Measurements from ENCODE around the gene PLD3.
A peak's percentile ranks its signal among the peaks of the same experiment; 100 is the strongest.

Gene PLD3

DNA sequence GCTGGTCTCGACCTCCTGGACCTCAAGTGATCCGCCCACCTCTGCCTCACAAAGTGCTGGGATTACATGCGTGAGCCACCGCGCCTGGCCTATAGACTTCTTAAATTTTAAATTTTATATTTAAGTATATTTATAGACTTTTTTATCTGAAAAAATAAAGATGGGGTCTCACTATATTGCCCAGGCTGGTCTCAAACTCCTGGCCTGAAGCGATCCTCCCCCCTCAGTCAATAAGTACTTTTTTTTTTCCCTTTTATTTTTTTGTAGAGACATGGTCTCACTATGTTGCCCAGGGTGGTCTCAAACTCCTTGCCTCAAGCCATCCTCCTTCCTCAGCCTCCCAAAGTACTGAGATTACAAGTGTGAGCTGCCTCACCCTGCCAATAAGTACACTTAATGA is 75.4 kb downstream of the PLD3 start:
- H3K4me2 ChIP-seq (ENCODE audit: low read depth, low read length, poor library complexity, severe bottlenecking) = no peak overlapping the region
- H3K36me3 ChIP-seq (ENCODE audit: insufficient read depth, low read length) = no peaks in the 10 kb centered on the region
- H2AFZ ChIP-seq (ENCODE audit: low read length) = no peak overlapping the region
- H3F3A ChIP-seq (ENCODE audit: low read depth) = no peaks in the 10 kb centered on the region
- H3K79me2 ChIP-seq (ENCODE audit: insufficient read depth, low read length) = peaks cover 7% of the 10 kb centered on the region; the same call in 1 of the 2 replicates
- H4K20me1 ChIP-seq (ENCODE audit: insufficient read depth, low read length, poor library complexity, severe bottlenecking) = no peaks in the 10 kb centered on the region
- H3K4me3 ChIP-seq (ENCODE audit: low read length, poor library complexity, severe bottlenecking) = peak overlapping the region; percentile 88
- H3K27me3 ChIP-seq (ENCODE audit: insufficient read depth, low read length, poor library complexity, severe bottlenecking) = no peaks in the 10 kb centered on the region
- H3K9me3 ChIP-seq (ENCODE audit: insufficient read depth, low read depth, low read length) = no peaks in the 10 kb centered on the region
- no peak overlapping the region for H3K9ac ChIP-seq (ENCODE audit: low read depth, low read length, poor library complexity, severe bottlenecking)
- peaks cover 16% of the 10 kb centered on the region for H3K4me1 ChIP-seq (ENCODE audit: insufficient read depth, low read length, poor library complexity, severe bottlenecking)
- no peaks in the 10 kb centered on the region for H3K9me2 ChIP-seq (replicated peaks; ENCODE audit: low read depth, low read length)
- no peak for TF ChIP-seq EZH2phosphoT487 (IDR thresholded peaks at IDR 0.05; ENCODE audit: borderline replicate concordance)
- TF ChIP-seq, protein P1, sequence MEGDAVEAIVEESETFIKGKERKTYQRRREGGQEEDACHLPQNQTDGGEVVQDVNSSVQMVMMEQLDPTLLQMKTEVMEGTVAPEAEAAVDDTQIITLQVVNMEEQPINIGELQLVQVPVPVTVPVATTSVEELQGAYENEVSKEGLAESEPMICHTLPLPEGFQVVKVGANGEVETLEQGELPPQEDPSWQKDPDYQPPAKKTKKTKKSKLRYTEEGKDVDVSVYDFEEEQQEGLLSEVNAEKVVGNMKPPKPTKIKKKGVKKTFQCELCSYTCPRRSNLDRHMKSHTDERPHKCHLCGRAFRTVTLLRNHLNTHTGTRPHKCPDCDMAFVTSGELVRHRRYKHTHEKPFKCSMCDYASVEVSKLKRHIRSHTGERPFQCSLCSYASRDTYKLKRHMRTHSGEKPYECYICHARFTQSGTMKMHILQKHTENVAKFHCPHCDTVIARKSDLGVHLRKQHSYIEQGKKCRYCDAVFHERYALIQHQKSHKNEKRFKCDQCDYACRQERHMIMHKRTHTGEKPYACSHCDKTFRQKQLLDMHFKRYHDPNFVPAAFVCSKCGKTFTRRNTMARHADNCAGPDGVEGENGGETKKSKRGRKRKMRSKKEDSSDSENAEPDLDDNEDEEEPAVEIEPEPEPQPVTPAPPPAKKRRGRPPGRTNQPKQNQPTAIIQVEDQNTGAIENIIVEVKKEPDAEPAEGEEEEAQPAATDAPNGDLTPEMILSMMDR (conservative IDR thresholded peaks at IDR 0.05; ENCODE audit: low read length) = no peak

DNA sequence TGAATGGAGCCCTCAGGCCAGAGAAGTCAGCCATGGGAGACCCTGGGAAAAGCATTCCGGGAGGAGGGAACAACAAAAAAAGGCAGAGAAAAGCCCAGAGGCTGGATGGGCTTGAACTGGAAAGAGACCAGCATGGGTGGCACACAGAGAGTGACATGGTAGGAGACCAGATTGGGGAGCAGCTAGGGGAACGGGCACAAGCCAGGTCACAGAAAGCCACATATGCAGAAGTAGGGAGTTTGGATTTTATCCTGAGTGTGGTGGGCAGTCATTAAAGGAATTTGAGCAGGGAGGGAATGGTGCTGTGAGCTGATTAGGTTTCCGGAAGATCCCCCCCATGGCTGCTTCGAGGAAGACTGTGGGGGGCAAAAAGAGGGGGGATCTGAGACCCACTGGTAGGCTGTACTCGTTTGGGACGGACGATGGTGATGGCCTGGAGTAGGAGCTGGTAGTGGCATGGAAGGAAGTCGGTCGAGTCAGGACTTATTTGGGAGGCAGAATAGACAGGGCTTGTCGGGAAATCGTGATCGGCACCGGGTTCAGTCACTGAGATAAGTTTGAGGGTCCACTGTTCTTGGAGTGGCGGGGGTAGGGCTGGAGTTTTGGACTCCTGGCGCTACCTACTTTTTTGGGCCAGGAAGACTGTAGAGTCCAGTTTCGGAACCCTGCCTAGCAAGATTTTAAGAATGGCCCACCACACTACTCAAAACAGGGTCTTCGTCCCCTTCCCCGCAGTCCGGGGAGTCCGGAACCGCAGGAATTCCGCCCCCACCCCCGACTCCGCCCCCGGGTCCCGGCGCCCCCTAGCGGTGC is 76.3 kb downstream of the PLD3 start:
- H3K79me2 ChIP-seq (ENCODE audit: insufficient read depth, low read length) = peaks cover 7% of the 10 kb centered on the region; the same call in 1 of the 2 replicates
- H3K4me1 ChIP-seq (ENCODE audit: insufficient read depth, low read length, poor library complexity, severe bottlenecking) = peaks cover 16% of the 10 kb centered on the region
- no peaks in the 10 kb centered on the region for H3K27me3 ChIP-seq (ENCODE audit: insufficient read depth, low read length, poor library complexity, severe bottlenecking)
- no peaks in the 10 kb centered on the region for H3K9me2 ChIP-seq (replicated peaks; ENCODE audit: low read depth, low read length)
- TF ChIP-seq, protein P1 (conservative IDR thresholded peaks at IDR 0.05; ENCODE audit: low read length) = no peak
- TF ChIP-seq EZH2phosphoT487 (IDR thresholded peaks at IDR 0.05; ENCODE audit: borderline replicate concordance) = no peak
- H4K20me1 ChIP-seq (ENCODE audit: insufficient read depth, low read length, poor library complexity, severe bottlenecking) = no peaks in the 10 kb centered on the region
- peak overlapping the region; percentile 99 for H3K4me2 ChIP-seq (ENCODE audit: low read depth, low read length, poor library complexity, severe bottlenecking)
- H3F3A ChIP-seq (ENCODE audit: low read depth) = no peaks in the 10 kb centered on the region
- H2AFZ ChIP-seq (ENCODE audit: low read length) = peak overlapping the region; percentile 93
- peak overlapping the region; percentile 88 for H3K4me3 ChIP-seq (ENCODE audit: low read length, poor library complexity, severe bottlenecking)
- peak overlapping the region; percentile 85 for H3K9ac ChIP-seq (ENCODE audit: low read depth, low read length, poor library complexity, severe bottlenecking)
- no peaks in the 10 kb centered on the region for H3K36me3 ChIP-seq (ENCODE audit: insufficient read depth, low read length)
- no peaks in the 10 kb centered on the region for H3K9me3 ChIP-seq (ENCODE audit: insufficient read depth, low read depth, low read length)

DNA sequence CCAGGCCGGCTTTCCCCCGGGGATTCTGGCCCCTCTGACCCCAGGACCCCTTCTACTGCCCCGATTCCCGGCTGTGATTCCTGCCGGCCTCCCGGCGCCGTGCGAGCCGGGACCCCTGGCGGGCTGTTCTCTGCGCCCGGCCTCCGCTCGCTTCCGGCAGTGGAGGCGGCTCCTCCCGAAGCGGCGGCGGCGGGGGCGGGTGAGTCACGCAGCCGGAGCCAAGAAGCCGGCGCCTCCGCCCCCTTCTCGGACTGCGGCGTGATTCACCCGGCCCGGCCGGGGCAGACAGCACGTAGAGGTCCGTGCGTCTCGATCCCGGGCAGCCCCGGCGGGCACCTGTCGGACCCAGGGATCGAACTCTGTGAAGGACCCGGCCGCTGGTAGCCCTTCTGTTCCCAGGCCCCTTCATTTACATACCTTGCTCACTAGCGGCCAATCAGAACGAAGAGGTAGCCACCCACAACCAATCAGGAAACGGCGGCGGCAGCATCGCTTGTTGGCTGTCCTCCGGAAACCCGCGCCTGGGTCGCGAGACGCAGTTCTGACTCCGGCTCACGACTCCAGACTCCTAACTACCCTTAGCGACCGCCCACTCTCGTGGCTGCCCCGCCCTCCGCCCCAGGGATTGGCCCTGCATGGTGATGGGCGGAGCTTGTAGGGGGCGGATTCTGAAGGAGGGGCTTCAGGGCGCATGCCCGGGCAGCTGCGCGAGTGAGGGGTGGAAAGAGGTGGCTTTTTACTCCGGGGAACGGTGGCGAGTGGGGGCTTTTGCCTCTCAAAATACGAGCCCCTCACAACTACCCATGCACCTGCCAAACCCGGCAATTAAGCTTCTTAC is 77.2 kb downstream of the PLD3 start, which contains the start of gene SERTAD1:
Gene SERTAD1, minus strand, starts transcription at position 543 of the 838 bp plus-strand sequence. CDS start 2,446 bp downstream, outside the sequence.
- H4K20me1 ChIP-seq (ENCODE audit: insufficient read depth, low read length, poor library complexity, severe bottlenecking) = no peaks in the 10 kb centered on the region

More for the DNA sequence above, 77.2 kb downstream of the PLD3 start, which contains the start of gene SERTAD1:
- Histone ChIP-seq H3K36me3 (ENCODE audit: insufficient read depth, low read length) (no peaks in the 10 kb centered on the region), H2AFZ (ENCODE audit: low read length) (peak within 1 kb of the TSS; percentile 93), H3K9me3 (ENCODE audit: insufficient read depth, low read depth, low read length) (no peaks in the 10 kb centered on the region), H3K4me2 (ENCODE audit: low read depth, low read length, poor library complexity, severe bottlenecking) (peak within 1 kb of the TSS; percentile 99), H3K4me1 (ENCODE audit: insufficient read depth, low read length, poor library complexity, severe bottlenecking) (peaks cover 16% of the 10 kb centered on the region), H3K9ac (ENCODE audit: low read depth, low read length, poor library complexity, severe bottlenecking) (peak within 1 kb of the TSS; percentile 86), H3K27me3 (ENCODE audit: insufficient read depth, low read length, poor library complexity, severe bottlenecking) (no peaks in the 10 kb centered on the region), H3K9me2 (replicated peaks; ENCODE audit: low read depth, low read length) (no peaks in the 10 kb centered on the region), H3K79me2 (ENCODE audit: insufficient read depth, low read length) (peaks cover 7% of the 10 kb centered on the region; the same call in 1 of the 2 replicates), H3K4me3 (ENCODE audit: low read length, poor library complexity, severe bottlenecking) (peak within 1 kb of the TSS; percentile 88), H3F3A (ENCODE audit: low read depth) (no peaks in the 10 kb centered on the region)
- TF ChIP-seq, protein P1 (conservative IDR thresholded peaks at IDR 0.05; ENCODE audit: low read length) = peak; percentile 80
- no peak for TF ChIP-seq EZH2phosphoT487 (IDR thresholded peaks at IDR 0.05; ENCODE audit: borderline replicate concordance)

Data from Loucy (cell line).